ENCODE results near the gene GCDH.
"Not testable (repeated sequence)": the region's sequence is repeated elsewhere in the genome, so short reads cannot be mapped to it uniquely, and the experiment has no call there.

Gene GCDH

DNA sequence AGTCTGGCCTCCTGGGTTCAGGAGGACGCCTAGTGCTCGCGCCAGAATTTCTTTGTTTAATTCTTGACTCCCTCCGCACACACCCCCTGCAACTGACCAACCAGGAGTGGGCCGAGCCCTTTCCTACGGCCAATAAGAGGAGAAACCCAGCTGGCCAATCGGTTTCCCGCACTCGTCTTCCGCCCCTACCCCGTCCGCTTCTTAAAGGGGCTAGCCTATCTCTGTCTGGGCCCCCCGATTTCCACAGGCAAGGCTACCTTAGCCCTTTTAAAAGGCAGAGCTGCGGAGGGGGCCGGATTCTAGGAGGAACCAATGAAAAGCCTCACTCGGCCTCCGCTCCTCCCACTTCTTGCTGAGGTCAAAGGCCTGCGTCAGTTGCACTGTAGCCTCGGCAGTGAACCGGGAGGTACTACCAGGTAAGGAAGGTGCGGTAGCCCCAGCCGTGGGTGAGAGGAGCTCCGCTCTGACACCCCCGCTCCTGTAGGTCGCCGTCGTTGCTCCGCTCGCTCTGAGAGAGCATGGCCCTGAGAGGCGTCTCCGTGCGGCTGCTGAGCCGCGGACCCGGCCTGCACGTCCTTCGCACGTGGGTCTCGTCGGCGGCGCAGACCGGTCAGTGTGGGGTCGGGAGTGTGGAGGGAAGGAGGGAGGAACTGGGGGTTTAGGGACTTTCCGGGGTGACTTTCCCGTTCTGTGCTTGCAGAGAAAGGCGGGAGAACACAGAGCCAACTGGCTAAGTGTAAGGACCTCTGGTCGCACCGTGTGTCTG lies at the start of gene GCDH:
Gene GCDH, plus strand, starts transcription at position 374 of the 766 bp plus-strand sequence. Its CDS starts 145 bp downstream, at position 519.
- DNase-seq: peak; percentile 99 to 100
- TF ChIP-seq POLR2A (IDR thresholded peaks at IDR 0.05; ENCODE audit: low read length) (peak; percentile 78), GATA1 (IDR thresholded peaks at IDR 0.05; ENCODE audit: low read depth, low read length) (no peak)

DNA sequence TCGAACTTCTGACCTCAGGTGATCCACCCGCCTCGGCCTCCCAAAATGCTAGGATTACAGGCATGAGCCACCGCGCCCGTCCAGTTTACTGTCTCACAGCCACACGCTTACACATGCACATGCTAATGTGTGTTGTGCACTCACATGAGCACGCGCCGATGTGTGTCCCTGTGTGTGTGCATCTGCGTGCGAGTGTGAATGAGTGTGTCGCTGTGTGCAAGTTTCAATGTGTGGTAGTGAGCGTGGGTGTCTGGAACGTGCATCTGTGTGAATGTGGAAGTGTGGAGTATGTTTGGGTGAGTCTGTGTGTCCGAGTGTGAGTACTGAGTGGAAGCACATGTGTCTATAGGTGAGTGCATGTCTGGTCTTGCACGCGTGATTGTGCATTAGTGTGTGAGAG lies 48.4 kb upstream of the GCDH start:
- DNase-seq: no peak
- TF ChIP-seq POLR2A (IDR thresholded peaks at IDR 0.05; ENCODE audit: low read length) (no peak), GATA1 (IDR thresholded peaks at IDR 0.05; ENCODE audit: low read depth, low read length) (no peak)

DNA sequence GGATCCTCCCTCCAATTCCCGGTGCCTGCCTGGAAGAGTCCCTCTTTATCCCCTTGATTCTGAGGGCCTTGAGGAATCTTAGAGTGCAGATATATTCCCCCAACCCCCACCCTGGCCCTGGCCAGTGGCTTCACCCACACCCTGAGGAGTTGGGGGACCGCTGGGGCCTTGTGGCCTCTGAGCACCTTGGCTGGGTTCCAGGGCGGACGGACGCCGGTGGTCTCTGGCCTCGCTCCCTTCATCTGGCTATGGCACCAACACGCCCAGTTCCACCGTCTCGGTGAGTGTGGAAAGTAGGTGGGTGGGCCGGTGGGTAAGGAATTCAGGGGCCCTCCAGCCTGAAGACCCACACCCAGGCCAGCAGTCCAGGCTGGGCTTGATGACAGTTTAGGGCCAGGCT lies 47.6 kb upstream of the GCDH start:
- no peak for DNase-seq
- no peak for TF ChIP-seq POLR2A (IDR thresholded peaks at IDR 0.05; ENCODE audit: low read length)
- TF ChIP-seq GATA1 (IDR thresholded peaks at IDR 0.05; ENCODE audit: low read depth, low read length): no peak

- TF ChIP-seq GATA1 (IDR thresholded peaks at IDR 0.05; ENCODE audit: low read depth, low read length): no peak
- no peak for TF ChIP-seq POLR2A (IDR thresholded peaks at IDR 0.05; ENCODE audit: low read length)
These were observed 46.8 kb upstream of the GCDH start for GRCh38 chr19:12843999-12844732.

DNA sequence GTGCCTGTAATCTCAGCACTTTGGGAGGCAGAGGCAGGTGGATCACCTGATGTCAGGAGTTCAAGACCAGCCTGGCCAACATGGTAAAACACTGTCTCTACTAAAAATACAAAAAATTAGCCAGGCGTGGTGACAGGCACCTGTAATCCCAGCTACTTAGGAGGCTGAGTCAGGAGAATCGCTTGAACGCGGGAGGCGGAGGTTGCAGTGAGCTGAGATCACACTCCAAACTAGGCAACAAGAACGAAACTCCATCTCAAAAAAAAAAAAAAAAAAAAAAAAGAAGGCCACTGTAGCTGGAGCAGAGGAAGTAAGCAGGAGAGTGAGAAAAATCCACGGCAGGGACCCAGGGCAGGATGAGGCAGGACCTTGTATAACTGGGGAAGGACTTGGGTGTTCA lies 44.3 kb upstream of the GCDH start:
- DNase-seq: not testable (repeated sequence)

More at GRCh38 chr19:12843999-12844732, 46.8 kb upstream of the GCDH start:
- peak; percentile 45 to 79 for DNase-seq

- no peak for TF ChIP-seq POLR2A (IDR thresholded peaks at IDR 0.05; ENCODE audit: low read length)
These were observed 43.5 kb upstream of the GCDH start for GRCh38 chr19:12847159-12848139.

GRCh38 chr19:12856653-12857052 lies 34.3 kb upstream of the GCDH start:
- no peak for TF ChIP-seq GATA1 (IDR thresholded peaks at IDR 0.05; ENCODE audit: low read depth, low read length)
- no peak for TF ChIP-seq POLR2A (IDR thresholded peaks at IDR 0.05; ENCODE audit: low read length)
- peak in 1 of 2 experiments; percentile 68 for DNase-seq

More at GRCh38 chr19:12847159-12848139, 43.5 kb upstream of the GCDH start:
- DNase-seq: peak; percentile 83 to 91

DNA sequence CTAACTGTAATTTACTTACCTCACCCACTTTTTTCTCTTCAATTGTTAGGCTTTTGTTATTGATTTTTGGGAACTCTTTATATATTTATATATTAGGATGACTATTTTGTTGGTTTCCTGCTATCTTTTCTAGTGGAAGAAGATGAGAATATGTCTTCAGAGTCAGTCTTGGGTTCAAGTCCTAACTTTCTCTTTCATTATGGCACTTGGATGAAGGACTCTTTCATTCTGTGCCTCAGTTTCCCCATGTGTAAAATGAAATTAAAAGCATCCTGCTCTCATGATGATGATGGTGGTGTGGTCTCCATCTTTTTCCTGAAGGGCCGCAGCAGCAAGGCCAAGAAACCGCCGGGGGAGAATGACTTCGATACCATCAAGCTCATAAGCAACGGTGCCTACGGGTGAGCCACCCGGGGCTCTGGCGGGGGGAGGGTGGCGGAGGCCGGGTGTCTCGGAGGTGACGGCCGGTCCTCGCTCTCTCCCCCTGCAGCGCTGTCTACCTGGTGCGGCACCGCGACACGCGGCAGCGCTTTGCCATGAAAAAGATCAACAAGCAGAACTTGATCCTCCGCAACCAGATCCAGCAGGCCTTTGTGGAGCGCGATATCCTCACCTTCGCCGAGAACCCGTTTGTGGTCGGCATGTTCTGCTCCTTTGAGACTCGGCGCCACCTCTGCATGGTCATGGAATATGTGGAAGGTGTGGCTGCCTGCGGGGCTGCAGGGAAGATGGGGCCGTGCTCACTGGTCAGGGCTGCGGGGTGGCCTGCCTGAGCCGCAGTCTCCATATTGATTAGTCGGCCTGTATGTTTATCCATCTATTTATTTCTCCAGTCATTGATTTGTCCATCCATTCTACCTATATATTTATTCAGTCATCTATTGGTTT lies 32.7 kb upstream of the GCDH start:
- no peak for DNase-seq
- TF ChIP-seq POLR2A (IDR thresholded peaks at IDR 0.05; ENCODE audit: low read length) (no peak), GATA1 (IDR thresholded peaks at IDR 0.05; ENCODE audit: low read depth, low read length) (no peak)

DNA sequence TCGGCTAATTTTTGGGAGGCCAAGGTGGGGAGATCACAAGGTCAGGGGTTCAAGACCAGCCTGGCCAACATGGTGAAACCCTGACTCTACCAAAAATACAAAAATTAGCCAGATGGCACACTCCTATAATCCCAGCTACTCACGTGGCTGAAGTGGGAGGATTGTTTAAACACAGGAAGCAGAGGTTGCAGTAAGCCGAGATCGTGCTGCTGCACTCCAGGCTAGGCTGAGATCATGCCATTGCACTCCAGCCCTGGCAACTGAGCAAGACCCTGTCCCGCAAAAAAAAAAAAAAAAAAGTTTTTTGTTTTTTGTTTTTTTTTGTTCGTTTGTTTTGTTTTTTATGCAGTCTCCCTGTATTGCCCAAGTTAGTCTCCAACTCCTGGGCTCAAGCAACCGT lies 31.4 kb upstream of the GCDH start:
- DNase-seq: no peak
- TF ChIP-seq GATA1 (IDR thresholded peaks at IDR 0.05; ENCODE audit: low read depth, low read length) (no peak), POLR2A (IDR thresholded peaks at IDR 0.05; ENCODE audit: low read length) (no peak)

GRCh38 chr19:12864143-12864542 lies 26.8 kb upstream of the GCDH start:
- no peak for DNase-seq
- TF ChIP-seq GATA1 (IDR thresholded peaks at IDR 0.05; ENCODE audit: low read depth, low read length): no peak

DNA sequence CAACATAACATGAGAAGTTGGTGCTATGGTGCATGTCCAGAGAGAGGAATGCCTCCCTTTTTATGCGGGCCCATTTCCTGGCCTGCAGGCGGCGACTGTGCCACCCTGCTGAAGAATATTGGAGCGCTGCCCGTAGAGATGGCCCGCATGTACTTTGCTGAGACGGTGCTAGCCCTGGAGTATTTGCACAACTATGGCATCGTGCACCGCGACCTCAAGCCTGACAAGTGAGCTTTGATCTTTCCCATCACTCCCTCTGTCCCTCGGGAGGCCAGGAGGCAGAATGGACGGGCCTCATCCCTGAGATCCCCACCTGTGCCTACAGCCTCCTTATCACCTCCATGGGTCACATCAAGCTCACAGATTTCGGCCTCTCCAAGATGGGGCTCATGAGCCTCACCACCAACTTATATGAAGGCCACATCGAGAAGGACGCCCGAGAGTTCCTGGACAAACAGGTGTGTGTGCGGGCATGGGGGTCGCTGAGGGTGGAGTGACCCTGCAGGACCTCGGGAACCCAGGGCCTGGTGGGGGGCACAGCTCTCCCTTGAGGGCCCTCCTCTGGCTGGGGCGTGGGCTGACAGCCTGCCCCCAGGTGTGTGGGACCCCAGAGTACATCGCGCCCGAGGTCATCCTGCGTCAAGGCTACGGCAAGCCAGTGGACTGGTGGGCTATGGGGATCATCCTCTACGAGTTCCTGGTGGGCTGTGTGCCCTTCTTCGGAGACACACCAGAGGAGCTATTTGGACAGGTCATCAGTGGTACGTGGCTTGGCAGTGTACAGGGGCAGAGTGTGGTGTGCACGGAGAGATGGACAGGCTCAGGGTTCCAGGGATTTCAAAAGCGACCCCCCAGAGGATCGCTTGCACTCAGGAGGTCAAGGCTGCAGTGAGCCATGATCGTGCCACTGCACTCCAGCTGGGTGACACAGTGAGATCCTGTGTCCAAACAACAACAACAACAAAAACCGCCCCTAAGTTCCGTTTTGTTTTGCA lies 25.9 kb upstream of the GCDH start:
- DNase-seq: no peak

More for the DNA sequence above, 25.9 kb upstream of the GCDH start:
- TF ChIP-seq POLR2A (IDR thresholded peaks at IDR 0.05; ENCODE audit: low read length) (no peak), GATA1 (IDR thresholded peaks at IDR 0.05; ENCODE audit: low read depth, low read length) (no peak)

All from erythroblast (primary cell).